Body of pancreas (tissue), 4 donors: ENCODE results near the gene KCNIP4. TPM values are rescaled to one million over a fixed set of nuclear protein-coding genes. Genes with fewer than 3 reads are reported as not detected.

Experiments used
- ATAC-seq: fragments of 150-250 bp; one replicate; pipeline ENCODE4 v1.9.1; 2016
- DNase-seq, 4 donors: peaks; one replicate each; pipeline ENCODE4 v3.0.0-alpha.2; 2019
- H3K27ac ChIP-seq, 4 donors: fragments of 200-600 bp; sonication (generic); 1 replicate in 3 of 4; 2 replicates in 1 of 4; pipeline versions ENCODE4 v1.5.1 to v1.6.1; 2016 to 2019; ENCODE audit warnings: mild to moderate bottlenecking in 1 of 4, mixed read lengths in 1 of 4, moderate library complexity in 1 of 4
- H3K27me3 ChIP-seq, 2 donors: fragments of 200-600 bp; sonication (generic); one replicate each; pipeline ENCODE4 v1.6.0; 2016; ENCODE audit warnings: mild to moderate bottlenecking in 1 of 2
- H3K36me3 ChIP-seq, 2 donors: fragments of 200-600 bp; sonication (generic); replicated peaks in 1 of 2; 2 replicates each; pipeline ENCODE4 v1.5.1; 2016; ENCODE audit warnings: low read depth in 2 of 2; ENCODE audit not compliant: insufficient read depth in 1 of 2
- H3K4me1 ChIP-seq: fragments of 200-600 bp; sonication (generic); one replicate; pipeline ENCODE4 v1.6.0; 2016
- H3K4me3 ChIP-seq, 2 donors: fragments of 200-600 bp; sonication (generic); 1 replicate in 1 of 2; 2 replicates in 1 of 2; pipeline ENCODE4 v1.5.1; 2016 to 2019
- H3K9me3 ChIP-seq, 3 donors: fragments of 200-600 bp; sonication (generic); 1 replicate in 2 of 3; 2 replicates in 1 of 3; pipeline ENCODE4 v1.5.1; 2016
- POLR2A ChIP-seq, 3 donors: fragments of 450-650 bp; IDR thresholded peaks; one replicate each; pipeline ENCODE4 v1.6.1; 2016; ENCODE audit warnings: antibody characterized with exemption in 3 of 3, mild to moderate bottlenecking in 2 of 3
- WGBS, 2 donors: methylation state at CpG; one replicate each; pipeline ENCODE4 v1.1.5; 2017; 5-methylcytosine and 5-hydroxymethylcytosine counted together
- intact Hi-C: fragments of 100-400 bp; cut with DNase I; formaldehyde crosslinking; loops from one replicate; pipeline ENCODE4 v1.15.1; 2023
- total RNA-seq, 2 donors: library from RNA; depleted of rRNA; stranded (reverse); fragments of >200 nt; gene quantifications; one replicate each; pipeline ENCODE4 v1.1.0, GENCODE V29; 2016
- TF ChIP-seq, protein P1 (sequence below), 7 experiments: fragments of 450-650 bp in 4 of 7; fragments of 200-600 bp in 3 of 7; sonication (generic) in 3 of 7; IDR thresholded peaks; one replicate each; pipeline ENCODE4 v1.5.1; 2016 to 2019; ENCODE audit warnings: antibody characterized with exemption in 7 of 7

The KCNIP4 gene
- total RNA-seq, 2 donors from 2014 or later, result not detected

DNA sequence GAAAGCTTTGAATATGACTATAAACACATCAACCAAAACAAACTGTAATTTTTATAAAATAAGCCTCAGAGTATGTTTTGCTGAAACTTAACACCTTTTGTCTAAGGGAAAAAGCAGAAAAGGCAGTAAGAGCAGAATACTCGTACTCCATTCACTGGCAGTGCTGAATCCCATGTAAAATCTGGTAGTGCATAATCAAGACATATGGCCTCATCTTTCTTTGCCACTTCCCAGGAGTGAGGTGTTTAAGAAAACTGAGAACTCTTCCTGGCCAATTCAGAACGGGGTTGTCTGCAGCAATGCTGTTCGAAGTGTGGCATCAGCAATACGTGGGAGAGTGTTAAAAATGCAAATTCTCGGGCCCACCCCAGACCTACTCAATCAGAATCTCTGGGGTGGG, 946.3 kb downstream of the KCNIP4 start:
- intact Hi-C loops, result no loop called here
- TF ChIP-seq POLR2A (IDR thresholded peaks at IDR 0.05), result no peak
- TF ChIP-seq, protein P1, sequence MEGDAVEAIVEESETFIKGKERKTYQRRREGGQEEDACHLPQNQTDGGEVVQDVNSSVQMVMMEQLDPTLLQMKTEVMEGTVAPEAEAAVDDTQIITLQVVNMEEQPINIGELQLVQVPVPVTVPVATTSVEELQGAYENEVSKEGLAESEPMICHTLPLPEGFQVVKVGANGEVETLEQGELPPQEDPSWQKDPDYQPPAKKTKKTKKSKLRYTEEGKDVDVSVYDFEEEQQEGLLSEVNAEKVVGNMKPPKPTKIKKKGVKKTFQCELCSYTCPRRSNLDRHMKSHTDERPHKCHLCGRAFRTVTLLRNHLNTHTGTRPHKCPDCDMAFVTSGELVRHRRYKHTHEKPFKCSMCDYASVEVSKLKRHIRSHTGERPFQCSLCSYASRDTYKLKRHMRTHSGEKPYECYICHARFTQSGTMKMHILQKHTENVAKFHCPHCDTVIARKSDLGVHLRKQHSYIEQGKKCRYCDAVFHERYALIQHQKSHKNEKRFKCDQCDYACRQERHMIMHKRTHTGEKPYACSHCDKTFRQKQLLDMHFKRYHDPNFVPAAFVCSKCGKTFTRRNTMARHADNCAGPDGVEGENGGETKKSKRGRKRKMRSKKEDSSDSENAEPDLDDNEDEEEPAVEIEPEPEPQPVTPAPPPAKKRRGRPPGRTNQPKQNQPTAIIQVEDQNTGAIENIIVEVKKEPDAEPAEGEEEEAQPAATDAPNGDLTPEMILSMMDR (IDR thresholded peaks at IDR 0.05), result no peak
- H3K9me3 ChIP-seq, result no peaks in the 10 kb centered on the region
- no peaks in the 10 kb centered on the region for H3K4me1 ChIP-seq
- H3K36me3 ChIP-seq, result no peaks in the 10 kb centered on the region
- H3K27me3 ChIP-seq, result no peaks in the 10 kb centered on the region
- 43 to 46% methylated on average over 5 of the region's 5 CpGs for WGBS, 2 donors
- ATAC-seq, result no peak
- no peak overlapping the region for H3K4me3 ChIP-seq
- H3K27ac ChIP-seq, result no peak overlapping the region
- no peak for DNase-seq

DNA sequence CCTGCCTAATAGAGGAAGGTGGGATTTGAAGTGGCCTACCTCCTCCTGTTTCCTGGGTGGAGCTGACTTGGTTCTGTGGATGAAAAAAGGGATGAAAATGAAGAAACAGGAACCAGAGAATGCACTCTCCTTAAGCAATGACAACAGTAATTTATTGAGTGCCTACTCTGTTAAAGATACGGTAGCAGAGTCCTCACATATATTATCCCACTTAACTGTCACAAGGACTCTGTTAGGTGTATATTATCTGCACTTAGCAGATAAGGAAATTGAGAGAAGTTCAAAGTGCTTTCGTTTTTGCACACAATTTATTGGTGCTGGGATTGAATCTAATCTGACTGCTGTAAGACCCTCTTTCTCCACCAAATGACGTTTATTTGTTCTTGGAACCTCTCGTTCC, 947.1 kb downstream of the KCNIP4 start:
- no peak for DNase-seq
- Histone ChIP-seq H3K4me3 (no peak overlapping the region), H3K36me3 (no peaks in the 10 kb centered on the region), H3K9me3 (no peaks in the 10 kb centered on the region), H3K4me1 (no peaks in the 10 kb centered on the region), H3K27ac (no peak overlapping the region), H3K27me3 (no peaks in the 10 kb centered on the region)
- no peak for ATAC-seq
- intact Hi-C loops, result no loop called here
- WGBS, 2 donors, result 10 to 18% methylated on average over 4 of the region's 4 CpGs
- TF ChIP-seq, protein P1 (IDR thresholded peaks at IDR 0.05), result no peak
- TF ChIP-seq POLR2A (IDR thresholded peaks at IDR 0.05), result no peak

DNA sequence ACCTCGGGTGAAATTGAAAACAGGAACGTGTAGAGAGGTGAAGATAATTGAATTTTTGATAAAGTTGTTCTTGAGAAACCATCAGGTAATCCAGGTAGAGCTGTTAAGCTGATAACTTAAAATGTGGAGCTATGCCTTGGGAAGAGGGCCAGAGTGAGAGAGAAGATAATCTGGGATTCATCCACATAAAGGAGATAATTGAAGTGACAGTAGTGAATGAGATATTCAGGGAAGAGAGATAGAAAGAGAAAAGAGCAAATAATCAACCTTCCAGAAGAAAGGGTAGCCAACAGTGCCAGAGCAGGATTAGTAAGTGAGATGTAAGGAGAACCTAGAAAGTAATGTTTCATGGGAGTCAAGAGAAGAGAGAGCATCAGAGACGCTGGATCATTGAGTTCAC, 950.7 kb downstream of the KCNIP4 start:
- intact Hi-C loops, result no loop called here
- ATAC-seq (no peak), DNase-seq (no peak)
- TF ChIP-seq, protein P1 (IDR thresholded peaks at IDR 0.05), result no peak
- TF ChIP-seq POLR2A (IDR thresholded peaks at IDR 0.05), result no peak
- Histone ChIP-seq H3K9me3 (no peaks in the 10 kb centered on the region), H3K36me3 (no peaks in the 10 kb centered on the region), H3K27me3 (no peaks in the 10 kb centered on the region), H3K27ac (no peak overlapping the region), H3K4me3 (no peak overlapping the region), H3K4me1 (no peaks in the 10 kb centered on the region)
- WGBS, 2 donors, result 40 to 53% methylated on average over 3 of the region's 3 CpGs

DNA sequence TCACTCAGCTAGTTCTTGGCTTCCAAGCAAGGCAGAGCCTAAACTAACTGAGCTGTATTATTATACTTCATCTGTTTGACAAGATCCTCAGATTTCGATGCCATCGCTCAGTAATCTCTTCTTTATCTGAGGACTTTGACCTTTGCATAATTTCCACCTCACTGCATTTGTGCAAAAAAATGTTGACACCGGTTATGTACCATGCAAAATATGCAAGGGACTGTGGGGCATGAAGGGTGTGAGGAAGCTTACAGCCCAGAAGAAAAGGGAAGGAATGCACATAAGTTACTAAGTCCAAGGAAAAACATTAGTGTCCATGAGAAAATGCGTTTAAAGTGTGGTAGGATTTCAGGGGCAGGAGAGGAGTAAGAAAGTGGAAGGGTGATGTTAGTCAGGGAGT, 953.0 kb downstream of the KCNIP4 start:
- Histone ChIP-seq H3K36me3 (no peaks in the 10 kb centered on the region), H3K27ac (no peak overlapping the region), H3K27me3 (no peaks in the 10 kb centered on the region), H3K4me3 (no peak overlapping the region), H3K9me3 (no peaks in the 10 kb centered on the region), H3K4me1 (no peaks in the 10 kb centered on the region)
- TF ChIP-seq, protein P1 (IDR thresholded peaks at IDR 0.05), result no peak
- TF ChIP-seq POLR2A (IDR thresholded peaks at IDR 0.05), result no peak
- DNase-seq, result no peak
- WGBS, 2 donors, result 14 to 22% methylated on average over 4 of the region's 4 CpGs
- intact Hi-C loops, result no loop called here
- ATAC-seq, result no peak

DNA sequence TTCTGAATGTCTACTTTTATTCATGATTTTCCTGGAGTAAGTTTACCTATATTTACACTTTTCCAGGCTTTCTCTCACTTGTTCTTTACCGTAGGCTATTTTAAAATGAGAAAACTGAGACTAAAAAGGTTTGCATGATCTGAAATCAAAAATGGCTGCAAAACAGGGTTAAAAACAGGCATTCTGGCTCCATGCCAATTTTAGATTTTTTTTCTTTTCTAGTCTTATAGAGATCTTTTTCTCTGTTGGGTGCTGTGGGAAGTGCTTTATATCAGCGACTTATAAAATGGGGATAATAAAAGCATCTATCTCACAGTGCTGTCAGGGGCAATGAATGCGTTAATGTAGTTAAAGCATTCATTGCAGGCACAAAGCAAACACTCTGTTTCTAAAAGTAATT, 953.6 kb downstream of the KCNIP4 start:
- no peak overlapping the region for H3K27ac ChIP-seq
- intact Hi-C loops, result no loop called here
- H3K36me3 ChIP-seq, result no peaks in the 10 kb centered on the region
- WGBS, 2 donors, result 57 to 61% methylated on average over 3 of the region's 3 CpGs
- ATAC-seq (no peak), DNase-seq (no peak)
- no peak overlapping the region for H3K4me3 ChIP-seq
- no peaks in the 10 kb centered on the region for H3K27me3 ChIP-seq
- no peaks in the 10 kb centered on the region for H3K4me1 ChIP-seq
- no peak for TF ChIP-seq POLR2A (IDR thresholded peaks at IDR 0.05)
- TF ChIP-seq, protein P1 (IDR thresholded peaks at IDR 0.05), result no peak
- H3K9me3 ChIP-seq, result no peaks in the 10 kb centered on the region
